ENCODE data around the gene PTPRD. TPM values are rescaled to one million over a fixed set of nuclear protein-coding genes. Genes with fewer than 3 reads are reported as not detected.
"Not testable (repeated sequence)": the region's sequence is repeated elsewhere in the genome, so short reads cannot be mapped to it uniquely, and the experiment has no call there.

PTPRD gene
- total RNA-seq, 4 donors from 2014 or later: 0.78 to 11.7 (median 1.6) TPM

DNA sequence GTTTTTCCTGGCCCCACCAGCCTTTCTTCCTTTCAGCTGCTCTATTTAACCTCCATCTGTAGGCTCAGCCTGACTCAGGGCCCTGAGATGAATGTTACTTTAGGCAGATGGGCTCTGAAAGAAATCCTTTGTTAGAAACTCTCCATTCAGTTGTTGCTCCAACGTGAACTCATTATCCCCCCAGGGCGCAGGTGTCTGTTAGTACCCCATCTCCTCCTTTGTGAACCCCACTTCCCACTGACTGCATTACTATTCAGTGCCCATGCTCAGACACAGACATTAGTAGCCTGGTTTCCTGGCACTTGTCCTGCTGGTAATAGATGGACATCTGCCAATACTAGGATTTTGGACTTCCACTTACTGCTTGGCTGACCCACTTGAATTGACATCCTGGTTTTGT, 1271.6 kb downstream of the PTPRD start:
- no peaks in the 10 kb centered on the region for H3K36me3 ChIP-seq
- intact Hi-C loops (cut with DNase I; ENCODE audit: low total_unique reads): no loop called here
- H3K27me3 ChIP-seq: no peaks in the 10 kb centered on the region
- no peak for ATAC-seq
- H3K4me3 ChIP-seq: no peak overlapping the region
- H3K9me3 ChIP-seq: no peaks in the 10 kb centered on the region
- in situ Hi-C loops (cut with MboI; ENCODE audit: low sequenced_read_pairs in 4 of 4): loop anchor here in 1 of 4 donors (25.0 kb wide), 1 partner anchor 104 kb away; no protein-coding TSS in a partner anchor
- no peaks in the 10 kb centered on the region for H3K4me1 ChIP-seq
- no peak for DNase-seq
- no peak for TF ChIP-seq POLR2A (IDR thresholded peaks at IDR 0.05)
- TF ChIP-seq CTCF (IDR thresholded peaks at IDR 0.05 in 4 of 5, conservative IDR thresholded peaks at IDR 0.05 in 1 of 5): no peak
- H3K27ac ChIP-seq: no peak overlapping the region

DNA sequence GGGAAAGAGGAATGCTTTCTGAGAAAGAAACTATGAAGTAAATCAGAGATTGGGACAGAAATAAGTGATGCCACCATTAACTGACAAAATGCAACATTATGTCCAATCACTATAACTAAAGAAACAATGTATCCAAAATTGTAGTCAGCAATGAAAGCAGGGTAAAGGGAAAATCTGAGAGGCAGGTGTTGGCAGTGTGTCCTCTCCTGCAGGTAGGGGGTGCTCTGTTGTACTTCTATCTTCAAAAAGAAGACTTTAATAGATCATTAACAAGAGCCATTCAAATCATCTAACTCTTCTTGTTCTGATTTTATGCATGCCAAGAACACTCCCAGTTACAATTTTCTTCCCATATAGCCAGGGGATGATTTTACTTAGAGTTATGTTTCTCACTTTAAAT, 1275.7 kb downstream of the PTPRD start:
- H3K36me3 ChIP-seq: no peaks in the 10 kb centered on the region
- intact Hi-C loops (cut with DNase I; ENCODE audit: low total_unique reads): no loop called here
- ATAC-seq: no peak
- no peak overlapping the region for H3K27ac ChIP-seq
- no peak overlapping the region for H3K4me3 ChIP-seq
- no peaks in the 10 kb centered on the region for H3K9me3 ChIP-seq
- no peak for TF ChIP-seq POLR2A (IDR thresholded peaks at IDR 0.05)
- no peaks in the 10 kb centered on the region for H3K4me1 ChIP-seq
- no peak for DNase-seq
- in situ Hi-C loops (cut with MboI; ENCODE audit: low sequenced_read_pairs in 4 of 4): loop anchor here in 1 of 4 donors (25.0 kb wide), 1 partner anchor 100 kb away; no protein-coding TSS in a partner anchor
- H3K27me3 ChIP-seq: no peaks in the 10 kb centered on the region

DNA sequence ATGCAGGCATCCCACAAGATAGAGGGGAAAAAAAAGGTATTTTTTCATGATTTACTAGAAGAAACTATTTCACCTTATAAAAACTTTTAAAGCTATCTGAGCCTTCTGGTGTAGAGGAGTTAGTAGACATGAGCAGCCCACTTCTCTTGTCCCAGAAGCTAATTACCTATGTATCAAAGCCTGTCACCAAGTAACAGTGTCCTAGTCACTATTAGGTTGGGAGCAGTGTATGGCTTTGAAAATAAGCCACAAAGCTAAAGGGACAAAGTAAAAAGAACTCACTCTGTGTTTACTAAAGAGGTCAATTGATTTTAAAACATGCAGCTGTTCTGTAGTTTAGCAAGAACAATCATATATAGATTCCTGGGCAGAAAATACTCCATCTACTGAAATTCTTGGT, 1286.1 kb downstream of the PTPRD start:
- DNase-seq (no peak), ATAC-seq (no peak)
- no peaks in the 10 kb centered on the region for H3K9me3 ChIP-seq
- TF ChIP-seq POLR2A (IDR thresholded peaks at IDR 0.05) (no peak), CTCF (IDR thresholded peaks at IDR 0.05 in 4 of 5, conservative IDR thresholded peaks at IDR 0.05 in 1 of 5) (no peak)
- intact Hi-C loops (cut with DNase I; ENCODE audit: low total_unique reads): no loop called here
- no peak overlapping the region for H3K27ac ChIP-seq
- no peaks in the 10 kb centered on the region for H3K4me1 ChIP-seq
- in situ Hi-C loops (cut with MboI; ENCODE audit: low sequenced_read_pairs in 4 of 4): loop anchor here in 1 of 4 donors (25.0 kb wide), 1 partner anchor 89 kb away; no protein-coding TSS in a partner anchor
- H3K27me3 ChIP-seq: no peaks in the 10 kb centered on the region
- H3K4me3 ChIP-seq: no peak overlapping the region
- no peaks in the 10 kb centered on the region for H3K36me3 ChIP-seq

GRCh38 chr9:9319007-9319406, 1293.8 kb downstream of the PTPRD start:
- intact Hi-C loops (cut with DNase I; ENCODE audit: low total_unique reads) (no loop called here), in situ Hi-C loops (cut with MboI; ENCODE audit: low sequenced_read_pairs in 4 of 4) (loop anchor here in 1 of 4 donors (25.0 kb wide), 1 partner anchor 93 kb away; no protein-coding TSS in a partner anchor)
- no peaks in the 10 kb centered on the region for H3K9me3 ChIP-seq
- ATAC-seq: no peak
- H3K4me1 ChIP-seq: no peaks in the 10 kb centered on the region
- no peaks in the 10 kb centered on the region for H3K27me3 ChIP-seq
- no peak for DNase-seq
- TF ChIP-seq POLR2A (IDR thresholded peaks at IDR 0.05): no peak
- TF ChIP-seq CTCF (IDR thresholded peaks at IDR 0.05 in 4 of 5, conservative IDR thresholded peaks at IDR 0.05 in 1 of 5): no peak
- H3K4me3 ChIP-seq: no peak overlapping the region
- no peak overlapping the region for H3K27ac ChIP-seq
- H3K36me3 ChIP-seq: no peaks in the 10 kb centered on the region

- H3K4me3 ChIP-seq; H3K9me3 ChIP-seq; H3K36me3 ChIP-seq; H3K27me3 ChIP-seq; H3K4me1 ChIP-seq; intact Hi-C loops (cut with DNase I; ENCODE audit: low total_unique reads); ATAC-seq; DNase-seq; H3K27ac ChIP-seq: not testable (repeated sequence)
- in situ Hi-C loops (cut with MboI; ENCODE audit: low sequenced_read_pairs in 4 of 4): loop anchor here in 1 of 4 donors (25.0 kb wide), 1 partner anchor 102 kb away; no protein-coding TSS in a partner anchor
Measured at GRCh38 chr9:9310743-9311142, 1302.1 kb downstream of the PTPRD start.

DNA sequence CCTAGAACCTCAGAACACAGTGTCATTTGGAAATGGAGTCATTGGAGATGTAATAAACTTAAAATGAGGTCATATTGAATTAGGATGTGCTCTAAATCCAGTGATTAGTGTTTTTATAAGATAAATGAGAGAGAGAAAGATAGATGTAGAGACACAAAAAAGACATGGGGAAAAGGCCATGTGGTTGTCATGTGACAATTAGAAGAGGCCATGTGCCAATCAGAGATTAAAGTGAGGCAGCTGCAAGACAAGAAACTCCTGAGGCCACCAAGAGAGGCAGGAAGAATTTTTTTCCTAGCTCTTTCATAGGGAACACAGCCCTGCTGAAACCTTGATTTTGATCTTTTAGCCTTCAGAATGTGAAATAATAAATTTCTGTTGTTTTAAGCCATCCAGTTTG, 1307.2 kb downstream of the PTPRD start:
- ATAC-seq: no peak
- H3K27me3 ChIP-seq: no peaks in the 10 kb centered on the region
- in situ Hi-C loops (cut with MboI; ENCODE audit: low sequenced_read_pairs in 4 of 4): loop anchor here in 1 of 4 donors (25.0 kb wide), 1 partner anchor 107 kb away; no protein-coding TSS in a partner anchor

More for the DNA sequence above, 1307.2 kb downstream of the PTPRD start:
- no peaks in the 10 kb centered on the region for H3K4me1 ChIP-seq
- DNase-seq: no peak
- H3K4me3 ChIP-seq: no peak overlapping the region
- TF ChIP-seq POLR2A (IDR thresholded peaks at IDR 0.05) (no peak), CTCF (IDR thresholded peaks at IDR 0.05 in 4 of 5, conservative IDR thresholded peaks at IDR 0.05 in 1 of 5) (no peak)
- H3K27ac ChIP-seq: no peak overlapping the region
- no peaks in the 10 kb centered on the region for H3K9me3 ChIP-seq
- intact Hi-C loops (cut with DNase I; ENCODE audit: low total_unique reads): no loop called here
- no peaks in the 10 kb centered on the region for H3K36me3 ChIP-seq
